ENCODE data around the gene PALLD. TPM values are rescaled to one million over a fixed set of nuclear protein-coding genes. Genes with fewer than 3 reads are reported as not detected.
"Not testable (repeated sequence)": the region's sequence is repeated elsewhere in the genome, so short reads cannot be mapped to it uniquely, and the experiment has no call there.

Gene PALLD
- total RNA-seq, 1 donor from 2014 or later: 45.6 TPM

DNA sequence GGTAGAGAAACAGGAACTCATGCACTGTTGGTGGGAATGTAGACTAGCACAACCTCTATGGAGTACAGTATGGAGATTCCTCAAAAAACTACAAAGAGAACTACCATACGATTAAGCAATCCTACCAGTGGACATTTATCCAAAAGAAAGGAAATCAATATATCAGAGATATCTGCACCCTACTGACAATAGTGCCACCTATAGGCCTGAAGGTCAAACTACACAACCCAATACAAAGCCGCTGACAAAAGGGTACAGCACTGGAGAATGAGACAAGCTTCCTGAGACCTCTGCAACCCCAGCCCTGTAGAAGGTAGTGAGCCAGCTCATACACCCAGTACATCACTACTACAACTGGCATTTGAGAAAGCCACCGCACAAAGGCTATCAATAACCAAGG lies 446.1 kb downstream of the PALLD start:
- H3K4me3 ChIP-seq (ENCODE audit: low read depth, low read length): no peak overlapping the region
- no peak for DNase-seq (ENCODE audit: low read depth)
- TF ChIP-seq, protein P1, sequence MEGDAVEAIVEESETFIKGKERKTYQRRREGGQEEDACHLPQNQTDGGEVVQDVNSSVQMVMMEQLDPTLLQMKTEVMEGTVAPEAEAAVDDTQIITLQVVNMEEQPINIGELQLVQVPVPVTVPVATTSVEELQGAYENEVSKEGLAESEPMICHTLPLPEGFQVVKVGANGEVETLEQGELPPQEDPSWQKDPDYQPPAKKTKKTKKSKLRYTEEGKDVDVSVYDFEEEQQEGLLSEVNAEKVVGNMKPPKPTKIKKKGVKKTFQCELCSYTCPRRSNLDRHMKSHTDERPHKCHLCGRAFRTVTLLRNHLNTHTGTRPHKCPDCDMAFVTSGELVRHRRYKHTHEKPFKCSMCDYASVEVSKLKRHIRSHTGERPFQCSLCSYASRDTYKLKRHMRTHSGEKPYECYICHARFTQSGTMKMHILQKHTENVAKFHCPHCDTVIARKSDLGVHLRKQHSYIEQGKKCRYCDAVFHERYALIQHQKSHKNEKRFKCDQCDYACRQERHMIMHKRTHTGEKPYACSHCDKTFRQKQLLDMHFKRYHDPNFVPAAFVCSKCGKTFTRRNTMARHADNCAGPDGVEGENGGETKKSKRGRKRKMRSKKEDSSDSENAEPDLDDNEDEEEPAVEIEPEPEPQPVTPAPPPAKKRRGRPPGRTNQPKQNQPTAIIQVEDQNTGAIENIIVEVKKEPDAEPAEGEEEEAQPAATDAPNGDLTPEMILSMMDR (conservative IDR thresholded peaks at IDR 0.05; ENCODE audit: low read depth, low read length): peak; percentile 59

DNA sequence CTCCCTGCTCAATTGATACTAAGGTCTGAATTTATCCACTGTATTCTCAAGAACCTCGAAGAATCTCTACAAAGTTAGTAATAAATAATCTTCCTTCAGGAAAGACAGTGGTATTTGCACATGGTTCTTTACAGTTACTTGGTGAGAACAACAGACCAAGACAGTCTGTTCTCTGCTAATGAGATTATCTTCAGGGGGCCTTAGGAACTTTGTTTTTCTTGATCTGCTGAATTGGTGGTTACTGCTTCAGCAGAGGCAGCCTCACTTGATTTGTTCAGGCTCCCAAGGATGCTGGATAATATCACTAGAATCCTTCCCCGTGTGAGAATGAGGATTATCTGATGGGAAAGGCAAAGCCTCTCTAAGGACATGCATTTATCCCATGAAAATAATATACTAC lies 448.4 kb downstream of the PALLD start:
- H3K4me3 ChIP-seq (ENCODE audit: low read depth, low read length): no peak overlapping the region
- DNase-seq (ENCODE audit: low read depth): no peak
- TF ChIP-seq, protein P1 (conservative IDR thresholded peaks at IDR 0.05; ENCODE audit: low read depth, low read length): no peak

DNA sequence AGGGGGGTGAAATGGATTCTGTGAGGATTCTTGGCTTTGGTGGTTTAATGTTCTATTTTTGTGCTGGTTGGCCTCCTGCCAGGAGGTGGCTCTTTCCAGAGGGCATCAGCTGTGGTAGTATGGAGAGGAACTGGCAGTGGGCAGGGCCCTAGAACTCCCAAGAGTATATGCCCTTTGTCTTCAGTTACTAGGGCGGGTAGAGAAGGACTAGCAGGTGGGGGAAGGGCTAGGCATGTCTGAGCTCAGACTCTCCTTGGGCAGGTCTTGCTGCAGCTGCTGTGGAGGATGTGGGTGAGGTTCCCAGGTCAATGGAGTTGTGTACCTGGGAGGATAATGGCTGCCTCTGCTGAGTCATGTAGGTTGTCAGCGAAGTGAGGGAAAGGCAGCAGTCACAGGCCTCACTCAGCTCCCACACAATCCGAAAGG lies 456.0 kb downstream of the PALLD start:
- DNase-seq (ENCODE audit: low read depth); H3K4me3 ChIP-seq (ENCODE audit: low read depth, low read length): not testable (repeated sequence)

DNA sequence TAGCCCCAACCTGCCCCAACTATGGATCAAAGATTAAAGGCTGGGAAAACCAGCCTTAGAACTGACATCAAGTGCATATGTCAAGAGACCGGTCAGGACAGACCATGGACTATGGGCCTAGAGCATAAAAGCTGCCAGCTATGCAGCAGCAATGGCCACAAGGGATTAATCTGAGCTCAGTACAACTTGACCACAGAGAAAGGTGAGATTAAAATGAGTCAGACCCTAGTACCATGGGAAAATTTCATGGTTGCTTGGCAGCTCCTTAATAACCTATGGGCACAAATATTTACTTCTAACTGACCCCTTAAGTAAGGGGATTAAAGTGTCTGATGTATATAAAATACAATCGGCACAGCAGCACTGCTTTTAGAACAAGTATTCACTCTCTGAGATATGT lies 458.8 kb downstream of the PALLD start:
- no peak overlapping the region for H3K4me3 ChIP-seq (ENCODE audit: low read depth, low read length)
- no peak for DNase-seq (ENCODE audit: low read depth)
- TF ChIP-seq, protein P1 (conservative IDR thresholded peaks at IDR 0.05; ENCODE audit: low read depth, low read length): no peak

DNA sequence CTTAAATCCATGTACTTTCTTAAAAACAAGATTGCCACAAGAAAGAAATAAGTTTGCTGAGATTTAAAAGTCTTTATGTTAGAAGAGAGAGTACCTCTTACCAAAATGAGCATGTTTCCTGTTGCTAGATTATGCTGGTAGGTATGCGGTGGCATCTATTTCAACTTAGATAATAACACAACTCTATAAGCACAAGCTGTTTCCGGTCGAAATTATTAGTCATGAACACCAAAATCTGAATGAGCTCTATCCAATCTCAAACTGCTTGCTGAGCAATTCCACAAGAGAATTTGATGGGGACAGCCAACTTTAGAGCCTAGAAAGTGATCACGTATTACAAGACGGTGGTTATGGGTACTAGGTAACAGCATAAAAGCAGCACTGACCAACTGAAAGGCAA lies 463.9 kb downstream of the PALLD start:
- DNase-seq (ENCODE audit: low read depth): no peak

DNA sequence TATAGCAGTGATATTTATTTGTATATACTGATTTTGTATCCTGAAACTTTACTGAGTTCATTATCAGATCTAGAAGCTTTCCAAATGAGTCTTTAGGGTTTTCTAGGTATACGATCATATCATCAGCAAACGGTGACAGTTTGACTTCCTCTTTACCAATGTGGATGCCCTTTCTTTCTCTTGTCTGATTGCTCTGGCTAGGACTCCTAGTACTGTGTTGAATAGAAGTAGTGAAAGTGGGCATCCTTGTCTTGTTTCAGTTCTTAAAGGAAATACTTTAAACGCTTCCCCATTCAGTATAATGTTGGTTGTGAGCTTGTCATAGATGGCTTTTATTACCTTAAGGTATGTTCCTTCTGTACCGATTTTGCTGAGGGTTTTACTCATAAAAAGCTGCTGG lies 475.7 kb downstream of the PALLD start:
- DNase-seq (ENCODE audit: low read depth): no peak

More for the DNA sequence above, 463.9 kb downstream of the PALLD start:
- TF ChIP-seq, protein P1 (conservative IDR thresholded peaks at IDR 0.05; ENCODE audit: low read depth, low read length): no peak
- H3K4me3 ChIP-seq (ENCODE audit: low read depth, low read length): no peak overlapping the region

More for the DNA sequence above, 475.7 kb downstream of the PALLD start:
- TF ChIP-seq, protein P1 (conservative IDR thresholded peaks at IDR 0.05; ENCODE audit: low read depth, low read length): no peak
- H3K4me3 ChIP-seq (ENCODE audit: low read depth, low read length): no peak overlapping the region

Other genes starting within 250 kb of the PALLD start
- gene DDX60, start 178.3 kb upstream of the PALLD start, total RNA-seq: 4.6 and 16.7 TPM in 2 replicates
- gene DDX60L, start 16.6 kb upstream of the PALLD start, total RNA-seq: 6.9 and 9.7 TPM in 2 replicates

Data from epithelial cell of proximal tubule (primary cell).